WTC11 (cell line): ENCODE results near the gene STX4. TPM values are rescaled to one million over a fixed set of nuclear protein-coding genes. Genes with fewer than 3 reads are reported as not detected.

Source experiments
- ATAC-seq: fragments of 200-7000 bp; cut with Tn5 transposase; 2 replicates; pipeline ENCODE4 v1.10.0; 2021; ENCODE audit warnings: mild to moderate bottlenecking, moderate library complexity
- CTCF ChIA-PET: fragments of 300-600 bp; sonication (Branson Sonifier 250); formaldehyde crosslinking; loops from one replicate; lab custom pipeline; 2021; ENCODE audit warnings: antibody characterized with exemption; lab: Charles Lee
- POLR2A ChIA-PET: fragments of 350-600 bp; sonication (Branson Sonifier 250); formaldehyde crosslinking; loops from one replicate; lab custom pipeline; 2021; ENCODE audit warnings: antibody characterized with exemption; lab: Charles Lee
- DNase-seq: peaks from one replicate; pipeline ENCODE4 v3.0.0; 2021; ENCODE audit warnings: low spot score
- H3K27ac Mint-ChIP-seq: 2 replicates; pipeline ENCODE4 v1.8.0; 2021; ENCODE audit warnings: mixed read lengths
- H3K27me3 Mint-ChIP-seq: 2 replicates; pipeline ENCODE4 v1.8.0; 2021; ENCODE audit warnings: low read depth, mild to moderate bottlenecking, moderate library complexity, mixed read lengths
- H3K36me3 Mint-ChIP-seq: 2 replicates; pipeline ENCODE4 v1.8.0; 2021; ENCODE audit warnings: mixed read lengths
- H3K4me1 Mint-ChIP-seq: 2 replicates; pipeline ENCODE4 v1.8.0; 2022; ENCODE audit warnings: mixed read lengths
- H3K4me3 Mint-ChIP-seq: 2 replicates; pipeline ENCODE4 v1.8.0; 2021; ENCODE audit warnings: mild to moderate bottlenecking, moderate library complexity, mixed read lengths
- H3K9me3 Mint-ChIP-seq: 2 replicates; pipeline ENCODE4 v1.8.0; 2021; ENCODE audit warnings: mixed read lengths
- AFF4 ChIP-seq: sonication (generic); formaldehyde crosslinking; IDR thresholded peaks from 2 replicates; pipeline ENCODE4 v1.8.1; 2023; ENCODE audit warnings: mild to moderate bottlenecking, missing genetic modification reagents, borderline replicate concordance
- CREB1 ChIP-seq: sonication (generic); formaldehyde crosslinking; IDR thresholded peaks from 2 replicates; pipeline ENCODE4 v1.8.0; 2023; ENCODE audit warnings: mild to moderate bottlenecking, missing genetic modification reagents
- CREM ChIP-seq: sonication (generic); formaldehyde crosslinking; IDR thresholded peaks from 2 replicates; pipeline ENCODE4 v1.8.1; 2022; ENCODE audit warnings: mild to moderate bottlenecking, missing genetic modification reagents, moderate library complexity
- ELF4 ChIP-seq: sonication (generic); formaldehyde crosslinking; IDR thresholded peaks from 2 replicates; pipeline ENCODE4 v1.8.1; 2022; ENCODE audit warnings: low read depth, mild to moderate bottlenecking, moderate library complexity, missing genetic modification reagents
- FOXP1 ChIP-seq: sonication (generic); formaldehyde crosslinking; IDR thresholded peaks from 2 replicates; pipeline ENCODE4 v1.8.0; 2022; ENCODE audit warnings: missing genetic modification reagents, mild to moderate bottlenecking, moderate library complexity, borderline replicate concordance
- GTF2I ChIP-seq: fragments of 250-450 bp; sonication (Bioruptor Pico); conservative IDR thresholded peaks from 2 replicates; pipeline ENCODE4 v1.4.0; 2021; ENCODE audit warnings: mild to moderate bottlenecking
- IRF2 ChIP-seq: sonication (generic); formaldehyde crosslinking; IDR thresholded peaks from 2 replicates; pipeline ENCODE4 v1.8.0; 2022; ENCODE audit warnings: low read depth, missing genetic modification reagents, borderline replicate concordance
- JAZF1 ChIP-seq: fragments of 250-450 bp; sonication (Bioruptor Pico); IDR thresholded peaks from 2 replicates; pipeline ENCODE4 v1.9.0; 2021; ENCODE audit warnings: moderate library complexity, mild to moderate bottlenecking, inconsistent platforms
- NR3C1 ChIP-seq: sonication (generic); formaldehyde crosslinking; conservative IDR thresholded peaks from 2 replicates; pipeline ENCODE4 v1.8.1; 2023; ENCODE audit warnings: low read depth, mild to moderate bottlenecking, missing genetic modification reagents
- PRDM15 ChIP-seq: sonication (generic); formaldehyde crosslinking; IDR thresholded peaks from 2 replicates; pipeline ENCODE4 v1.8.0; 2022; ENCODE audit warnings: missing genetic modification reagents
- SMAD3 ChIP-seq: sonication (generic); formaldehyde crosslinking; IDR thresholded peaks from 2 replicates; pipeline ENCODE4 v1.8.0; 2022; ENCODE audit warnings: missing genetic modification reagents, mild to moderate bottlenecking, borderline replicate concordance
- SP1 ChIP-seq: sonication (generic); formaldehyde crosslinking; conservative IDR thresholded peaks from 2 replicates; pipeline ENCODE4 v1.8.1; 2022; ENCODE audit warnings: missing genetic modification reagents
- STAT6 ChIP-seq: sonication (generic); formaldehyde crosslinking; conservative IDR thresholded peaks from 2 replicates; pipeline ENCODE4 v1.8.1; 2023; ENCODE audit warnings: mild to moderate bottlenecking, low read depth, missing genetic modification reagents, moderate library complexity
- ZNF121 ChIP-seq: sonication (generic); formaldehyde crosslinking; IDR thresholded peaks from 2 replicates; pipeline ENCODE4 v1.8.0; 2023; ENCODE audit warnings: missing genetic modification reagents
- ZNF232 ChIP-seq: sonication (generic); formaldehyde crosslinking; IDR thresholded peaks from 2 replicates; pipeline ENCODE4 v1.8.0; 2022; ENCODE audit warnings: mild to moderate bottlenecking, missing genetic modification reagents
- ZNF423 ChIP-seq: fragments of 250-450 bp; sonication (Bioruptor Pico); IDR thresholded peaks from 2 replicates; pipeline ENCODE4 v2.1.2; 2022; ENCODE audit warnings: mild to moderate bottlenecking, moderate library complexity
- total RNA-seq: library from RNA; stranded (reverse); gene quantifications from 3 replicates; pipeline ENCODE4 v1.2.3, GENCODE V29; 2021
- TF ChIP-seq, protein P1 (sequence below): sonication (generic); formaldehyde crosslinking; conservative IDR thresholded peaks from 2 replicates; pipeline ENCODE4 v1.8.1; 2022; ENCODE audit warnings: mild to moderate bottlenecking, missing genetic modification reagents
- TF ChIP-seq, protein P2 (sequence below): sonication (generic); formaldehyde crosslinking; IDR thresholded peaks from 2 replicates; pipeline ENCODE4 v1.8.1; 2023; ENCODE audit warnings: mild to moderate bottlenecking, missing genetic modification reagents
- TF ChIP-seq, protein P3 (sequence below): fragments of 250-450 bp; sonication (Bioruptor Pico); IDR thresholded peaks from 2 replicates; pipeline ENCODE4 v1.9.0; 2021; ENCODE audit warnings: mild to moderate bottlenecking, borderline replicate concordance

The STX4 gene
- total RNA-seq, 1 experiment from 2014 or later = 38.4 TPM

DNA sequence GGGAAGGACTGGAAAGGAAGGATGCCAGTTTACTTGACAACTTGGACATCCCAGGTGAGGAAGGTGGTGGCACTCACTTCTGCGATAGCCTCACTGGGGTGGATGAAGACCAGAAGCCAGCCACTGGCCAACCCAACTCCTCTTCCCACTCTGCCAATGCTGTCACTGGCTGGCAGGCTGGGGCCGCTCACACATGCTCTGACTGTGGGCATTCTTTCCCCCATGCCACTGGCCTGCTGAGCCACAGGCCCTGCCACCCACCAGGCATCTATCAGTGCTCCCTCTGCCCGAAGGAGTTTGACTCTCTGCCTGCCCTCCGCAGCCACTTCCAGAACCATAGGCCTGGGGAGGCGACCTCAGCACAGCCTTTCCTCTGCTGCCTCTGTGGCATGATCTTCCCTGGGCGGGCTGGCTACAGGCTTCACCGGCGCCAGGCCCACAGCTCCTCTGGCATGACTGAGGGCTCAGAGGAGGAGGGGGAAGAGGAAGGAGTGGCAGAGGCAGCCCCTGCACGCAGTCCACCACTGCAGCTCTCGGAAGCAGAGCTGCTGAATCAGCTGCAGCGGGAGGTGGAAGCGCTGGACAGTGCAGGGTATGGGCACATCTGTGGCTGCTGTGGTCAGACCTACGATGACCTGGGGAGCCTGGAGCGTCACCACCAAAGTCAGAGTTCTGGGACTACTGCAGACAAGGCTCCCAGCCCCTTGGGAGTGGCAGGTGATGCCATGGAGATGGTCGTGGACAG, 45.4 kb downstream of the STX4 start:
- no peaks in the 10 kb centered on the region for H3K9me3 Mint-ChIP-seq
- POLR2A ChIA-PET = no interaction called here
- H3K4me1 Mint-ChIP-seq = peaks cover 7% of the 10 kb centered on the region
- peaks cover 30% of the 10 kb centered on the region for H3K36me3 Mint-ChIP-seq
- DNase-seq (no peak), ATAC-seq (no peak)
- H3K27me3 Mint-ChIP-seq = no peaks in the 10 kb centered on the region
- no peak overlapping the region for H3K4me3 Mint-ChIP-seq
- H3K27ac Mint-ChIP-seq = no peak overlapping the region
- TF ChIP-seq PRDM15 (CRISPR knock-in tag) (no peak), GTF2I (CRISPR knock-in tag) (no peak), ZNF121 (CRISPR knock-in tag) (no peak), SP1 (CRISPR knock-in tag) (no peak), AFF4 (CRISPR knock-in tag) (no peak), ZNF232 (CRISPR knock-in tag) (no peak), IRF2 (CRISPR knock-in tag) (no peak), NR3C1 (CRISPR knock-in tag) (no peak), ELF4 (CRISPR knock-in tag) (no peak), JAZF1 (CRISPR knock-in tag) (no peak), CREM (CRISPR knock-in tag) (no peak), CREB1 (CRISPR knock-in tag) (no peak), FOXP1 (CRISPR knock-in tag) (no peak), STAT6 (no peak), ZNF423 (CRISPR knock-in tag) (no peak), SMAD3 (CRISPR knock-in tag) (no peak)
- TF ChIP-seq, protein P1, sequence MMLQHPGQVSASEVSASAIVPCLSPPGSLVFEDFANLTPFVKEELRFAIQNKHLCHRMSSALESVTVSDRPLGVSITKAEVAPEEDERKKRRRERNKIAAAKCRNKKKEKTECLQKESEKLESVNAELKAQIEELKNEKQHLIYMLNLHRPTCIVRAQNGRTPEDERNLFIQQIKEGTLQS (CRISPR knock-in tag) = no peak
- TF ChIP-seq, protein P2, sequence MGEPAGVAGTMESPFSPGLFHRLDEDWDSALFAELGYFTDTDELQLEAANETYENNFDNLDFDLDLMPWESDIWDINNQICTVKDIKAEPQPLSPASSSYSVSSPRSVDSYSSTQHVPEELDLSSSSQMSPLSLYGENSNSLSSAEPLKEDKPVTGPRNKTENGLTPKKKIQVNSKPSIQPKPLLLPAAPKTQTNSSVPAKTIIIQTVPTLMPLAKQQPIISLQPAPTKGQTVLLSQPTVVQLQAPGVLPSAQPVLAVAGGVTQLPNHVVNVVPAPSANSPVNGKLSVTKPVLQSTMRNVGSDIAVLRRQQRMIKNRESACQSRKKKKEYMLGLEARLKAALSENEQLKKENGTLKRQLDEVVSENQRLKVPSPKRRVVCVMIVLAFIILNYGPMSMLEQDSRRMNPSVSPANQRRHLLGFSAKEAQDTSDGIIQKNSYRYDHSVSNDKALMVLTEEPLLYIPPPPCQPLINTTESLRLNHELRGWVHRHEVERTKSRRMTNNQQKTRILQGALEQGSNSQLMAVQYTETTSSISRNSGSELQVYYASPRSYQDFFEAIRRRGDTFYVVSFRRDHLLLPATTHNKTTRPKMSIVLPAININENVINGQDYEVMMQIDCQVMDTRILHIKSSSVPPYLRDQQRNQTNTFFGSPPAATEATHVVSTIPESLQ (CRISPR knock-in tag) = no peak
- TF ChIP-seq, protein P3, sequence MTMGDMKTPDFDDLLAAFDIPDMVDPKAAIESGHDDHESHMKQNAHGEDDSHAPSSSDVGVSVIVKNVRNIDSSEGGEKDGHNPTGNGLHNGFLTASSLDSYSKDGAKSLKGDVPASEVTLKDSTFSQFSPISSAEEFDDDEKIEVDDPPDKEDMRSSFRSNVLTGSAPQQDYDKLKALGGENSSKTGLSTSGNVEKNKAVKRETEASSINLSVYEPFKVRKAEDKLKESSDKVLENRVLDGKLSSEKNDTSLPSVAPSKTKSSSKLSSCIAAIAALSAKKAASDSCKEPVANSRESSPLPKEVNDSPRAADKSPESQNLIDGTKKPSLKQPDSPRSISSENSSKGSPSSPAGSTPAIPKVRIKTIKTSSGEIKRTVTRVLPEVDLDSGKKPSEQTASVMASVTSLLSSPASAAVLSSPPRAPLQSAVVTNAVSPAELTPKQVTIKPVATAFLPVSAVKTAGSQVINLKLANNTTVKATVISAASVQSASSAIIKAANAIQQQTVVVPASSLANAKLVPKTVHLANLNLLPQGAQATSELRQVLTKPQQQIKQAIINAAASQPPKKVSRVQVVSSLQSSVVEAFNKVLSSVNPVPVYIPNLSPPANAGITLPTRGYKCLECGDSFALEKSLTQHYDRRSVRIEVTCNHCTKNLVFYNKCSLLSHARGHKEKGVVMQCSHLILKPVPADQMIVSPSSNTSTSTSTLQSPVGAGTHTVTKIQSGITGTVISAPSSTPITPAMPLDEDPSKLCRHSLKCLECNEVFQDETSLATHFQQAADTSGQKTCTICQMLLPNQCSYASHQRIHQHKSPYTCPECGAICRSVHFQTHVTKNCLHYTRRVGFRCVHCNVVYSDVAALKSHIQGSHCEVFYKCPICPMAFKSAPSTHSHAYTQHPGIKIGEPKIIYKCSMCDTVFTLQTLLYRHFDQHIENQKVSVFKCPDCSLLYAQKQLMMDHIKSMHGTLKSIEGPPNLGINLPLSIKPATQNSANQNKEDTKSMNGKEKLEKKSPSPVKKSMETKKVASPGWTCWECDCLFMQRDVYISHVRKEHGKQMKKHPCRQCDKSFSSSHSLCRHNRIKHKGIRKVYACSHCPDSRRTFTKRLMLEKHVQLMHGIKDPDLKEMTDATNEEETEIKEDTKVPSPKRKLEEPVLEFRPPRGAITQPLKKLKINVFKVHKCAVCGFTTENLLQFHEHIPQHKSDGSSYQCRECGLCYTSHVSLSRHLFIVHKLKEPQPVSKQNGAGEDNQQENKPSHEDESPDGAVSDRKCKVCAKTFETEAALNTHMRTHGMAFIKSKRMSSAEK = no peak
- TF ChIP-seq, all 79 proteins: peak for 0
- CTCF ChIA-PET = interaction anchor here (1.6 kb wide), 1 partner anchor 64 kb away, joined by 8 read pairs; no protein-coding TSS in a partner anchor
